HepG2 (cell line): Measurements from ENCODE around the gene ACTN1. TPM values are rescaled to one million over a fixed set of nuclear protein-coding genes. Genes with fewer than 3 reads are reported as not detected.
A peak's percentile ranks its signal among the peaks of the same experiment; 100 is the strongest.

Experiments
- CC2D1A ChIP-seq: sonication (generic); formaldehyde crosslinking; IDR thresholded peaks from 2 replicates; pipeline ENCODE4 v1.8.1; 2023; ENCODE audit warnings: mild to moderate bottlenecking, missing genetic modification reagents
- CENPX ChIP-seq: sonication (generic); formaldehyde crosslinking; IDR thresholded peaks from 2 replicates; pipeline ENCODE4 v1.9.0; 2021; ENCODE audit warnings: mild to moderate bottlenecking, missing genetic modification reagents, moderate library complexity
- CREB1 ChIP-seq, 2 experiments: fragments of 450-650 bp in 1 of 2; IDR thresholded peaks; 2 replicates each; pipeline ENCODE4 v1.6.1; 2016 to 2017; ENCODE audit warnings: control low read depth in 1 of 2, mild to moderate bottlenecking in 1 of 2, missing compliant biosample characterization in 1 of 2, missing genetic modification characterization in 1 of 2
- CREBL2 ChIP-seq: sonication (generic); formaldehyde crosslinking; IDR thresholded peaks from 2 replicates; pipeline ENCODE4 v1.8.1; 2023; ENCODE audit warnings: missing genetic modification reagents, mild to moderate bottlenecking, borderline replicate concordance
- HNF1A ChIP-seq, 2 experiments: sonication (generic) in 1 of 2; formaldehyde crosslinking in 1 of 2; IDR thresholded peaks; 2 replicates each; pipeline versions ENCODE4 v1.4.0 to v1.6.1; 2016 to 2020; ENCODE audit warnings: borderline replicate concordance in 1 of 2, low read depth in 1 of 2, mild to moderate bottlenecking in 1 of 2, missing genetic modification reagents in 1 of 2
- HNF4A ChIP-seq: sonication (generic); formaldehyde crosslinking; IDR thresholded peaks from 2 replicates; pipeline ENCODE4 v1.4.0; 2020; ENCODE audit warnings: missing genetic modification reagents
- HNRNPLL ChIP-seq: fragments of 200-400 bp; formaldehyde crosslinking; IDR thresholded peaks from 2 replicates; pipeline ENCODE4 v1.6.1; 2017; ENCODE audit warnings: mild to moderate bottlenecking, low read depth, low read length; ENCODE audit not compliant: poor library complexity, severe bottlenecking
- JDP2 ChIP-seq: sonication (generic); formaldehyde crosslinking; IDR thresholded peaks from 2 replicates; pipeline ENCODE4 v1.8.1; 2022; ENCODE audit warnings: missing genetic modification reagents, borderline replicate concordance
- KLF16 ChIP-seq, 2 experiments: sonication (generic) in 1 of 2; formaldehyde crosslinking in 1 of 2; IDR thresholded peaks; 2 replicates each; pipeline versions ENCODE4 v1.6.1 to v1.8.0; 2016 to 2023; ENCODE audit warnings: missing genetic modification reagents in 2 of 2, missing compliant biosample characterization in 1 of 2
- RXRB ChIP-seq: IDR thresholded peaks from 2 replicates; pipeline ENCODE4 v1.6.1; 2016; ENCODE audit warnings: borderline replicate concordance, missing genetic modification reagents, missing compliant biosample characterization
- SSRP1 ChIP-seq: IDR thresholded peaks from 2 replicates; pipeline ENCODE4 v1.6.1; 2016; ENCODE audit warnings: control low read depth
- SUZ12 ChIP-seq: fragments of 150-350 bp; IDR thresholded peaks from 2 replicates; pipeline ENCODE4 v1.6.1; 2014; ENCODE audit warnings: low read depth, low read length
- TBX2 ChIP-seq: sonication (generic); formaldehyde crosslinking; IDR thresholded peaks from 2 replicates; pipeline ENCODE4 v1.5.0; 2020; ENCODE audit warnings: missing genetic modification reagents, mild to moderate bottlenecking, borderline replicate concordance
- TFAP4 ChIP-seq: sonication (generic); IDR thresholded peaks from 2 replicates; pipeline ENCODE4 v1.6.1; 2016; ENCODE audit warnings: low read depth, borderline replicate concordance
- TFE3 ChIP-seq: IDR thresholded peaks from 2 replicates; pipeline ENCODE4 v1.6.1; 2016
- TP53 ChIP-seq: sonication (generic); formaldehyde crosslinking; conservative IDR thresholded peaks from 2 replicates; pipeline ENCODE4 v1.4.0; 2020; ENCODE audit warnings: missing genetic modification reagents
- ZFP1 ChIP-seq: IDR thresholded peaks from 2 replicates; pipeline ENCODE4 v1.6.1; 2016
- ZNF607 ChIP-seq: sonication (generic); formaldehyde crosslinking; IDR thresholded peaks from 2 replicates; pipeline ENCODE4 v1.5.1; 2020; ENCODE audit warnings: missing genetic modification reagents, mild to moderate bottlenecking, borderline replicate concordance
- polyA plus RNA-seq, 8 experiments: library from polyadenylated mRNA; depleted of rRNA in 3 of 8; stranded (reverse) in 7 of 8; unstranded in 1 of 8; fragments of >200 nt; fragmentation: Illumina TruSeq in 4 of 8; extraction: Trizol in 4 of 8; gene quantifications; 2 replicates each; pipeline versions ENCODE4 v1.2.1 to v1.2.3, GENCODE V29; 2011 to 2016; ENCODE audit warnings: low read depth in 4 of 8, missing spikeins in 1 of 8, mixed read lengths in 1 of 8; ENCODE audit not compliant: insufficient read depth in 1 of 8
- total RNA-seq, 5 experiments: library from RNA; depleted of rRNA; stranded (reverse); fragments of >200 nt; fragmentation: Illumina TruSeq; extraction: Trizol; gene quantifications; 2 replicates each; pipeline ENCODE4 v1.2.3, GENCODE V29; 2016; ENCODE audit warnings: low read depth in 1 of 5

ACTN1 gene
- total and polyA plus RNA-seq, 2 of the 13 experiments (the other 11 are each of a cell fraction or from before 2014, with no cell fraction given) = 58.6 to 162 TPM

GRCh38 chr14:68824207-68824516, 154.9 kb downstream of the ACTN1 start (continued):
- no peak for TF ChIP-seq HNF1A (IDR thresholded peaks at IDR 0.05; ENCODE audit: low read depth)
- no peak for TF ChIP-seq HNF1A (CRISPR knock-in tag; IDR thresholded peaks at IDR 0.05; ENCODE audit: borderline replicate concordance)
- TF ChIP-seq CC2D1A (CRISPR knock-in tag) = no peak
- TF ChIP-seq TFAP4 = no peak
- no peak; the same call in 1 of the 2 replicates for TF ChIP-seq SSRP1
- TF ChIP-seq ZFP1 (CRISPR knock-in tag) = no peak
- no peak for TF ChIP-seq CREB1 (IDR thresholded peaks at IDR 0.05)
- TF ChIP-seq CREB1 (CRISPR knock-in tag; IDR thresholded peaks at IDR 0.05) = no peak
- no peak for TF ChIP-seq RXRB
- no peak for TF ChIP-seq SUZ12
- no peak for TF ChIP-seq CENPX (CRISPR knock-in tag)
- no peak for TF ChIP-seq HNF4A
- TF ChIP-seq TFE3 (CRISPR knock-in tag) = no peak
- TF ChIP-seq ZNF607 (CRISPR knock-in tag) = no peak
- no peak for TF ChIP-seq JDP2 (CRISPR knock-in tag)
- no peak for TF ChIP-seq TP53
- no peak for TF ChIP-seq HNRNPLL
- no peak for TF ChIP-seq TBX2
- no peak for TF ChIP-seq CREBL2 (CRISPR knock-in tag)
- TF ChIP-seq KLF16 (CRISPR knock-in tag; IDR thresholded peaks at IDR 0.05) = 0 out of 4 replicates have a peak, but pooled peaks of 1 of the 2 experiments have one; percentile 10
